ACC112 (cell line): ENCODE results near the gene CSMD2.

Experiments used
- H2AFZ ChIP-seq: fragments of 200-600 bp; sonication (generic); one replicate; pipeline ENCODE4 v1.6.0; 2017; ENCODE audit warnings: antibody characterized with exemption, low read length; ENCODE audit not compliant: unreplicated experiment
- H3K27ac ChIP-seq: fragments of 200-600 bp; sonication (generic); 2 replicates; pipeline ENCODE4 v1.5.1; 2014; ENCODE audit warnings: low read depth, mild to moderate bottlenecking, antibody characterized with exemption, low read length, moderate library complexity
- H3K27me3 ChIP-seq: fragments of 200-600 bp; sonication (generic); 2 replicates; pipeline ENCODE4 v1.6.1; 2014; ENCODE audit warnings: mild to moderate bottlenecking, antibody characterized with exemption, low read length, moderate library complexity, mixed read lengths; ENCODE audit not compliant: insufficient read depth
- H3K36me3 ChIP-seq: fragments of 200-600 bp; sonication (generic); 2 replicates; pipeline ENCODE4 v1.6.1; 2016; ENCODE audit warnings: mild to moderate bottlenecking, antibody characterized with exemption, low read length, moderate library complexity, mixed read lengths; ENCODE audit not compliant: insufficient read depth
- H3K4me1 ChIP-seq: fragments of 200-600 bp; sonication (generic); one replicate; pipeline ENCODE4 v1.6.1; 2016; ENCODE audit warnings: low read length, mixed read lengths; ENCODE audit not compliant: insufficient read depth, unreplicated experiment, control insufficient read depth
- H3K4me3 ChIP-seq: fragments of 200-600 bp; sonication (generic); 2 replicates; pipeline ENCODE4 v1.5.1; 2014; ENCODE audit warnings: mild to moderate bottlenecking, low read depth, low read length
- H3K79me2 ChIP-seq: fragments of 200-600 bp; sonication (generic); one replicate; pipeline ENCODE4 v1.6.0; 2016; ENCODE audit warnings: low read length; ENCODE audit not compliant: control insufficient read depth, unreplicated experiment, insufficient read depth

The CSMD2 gene

DNA sequence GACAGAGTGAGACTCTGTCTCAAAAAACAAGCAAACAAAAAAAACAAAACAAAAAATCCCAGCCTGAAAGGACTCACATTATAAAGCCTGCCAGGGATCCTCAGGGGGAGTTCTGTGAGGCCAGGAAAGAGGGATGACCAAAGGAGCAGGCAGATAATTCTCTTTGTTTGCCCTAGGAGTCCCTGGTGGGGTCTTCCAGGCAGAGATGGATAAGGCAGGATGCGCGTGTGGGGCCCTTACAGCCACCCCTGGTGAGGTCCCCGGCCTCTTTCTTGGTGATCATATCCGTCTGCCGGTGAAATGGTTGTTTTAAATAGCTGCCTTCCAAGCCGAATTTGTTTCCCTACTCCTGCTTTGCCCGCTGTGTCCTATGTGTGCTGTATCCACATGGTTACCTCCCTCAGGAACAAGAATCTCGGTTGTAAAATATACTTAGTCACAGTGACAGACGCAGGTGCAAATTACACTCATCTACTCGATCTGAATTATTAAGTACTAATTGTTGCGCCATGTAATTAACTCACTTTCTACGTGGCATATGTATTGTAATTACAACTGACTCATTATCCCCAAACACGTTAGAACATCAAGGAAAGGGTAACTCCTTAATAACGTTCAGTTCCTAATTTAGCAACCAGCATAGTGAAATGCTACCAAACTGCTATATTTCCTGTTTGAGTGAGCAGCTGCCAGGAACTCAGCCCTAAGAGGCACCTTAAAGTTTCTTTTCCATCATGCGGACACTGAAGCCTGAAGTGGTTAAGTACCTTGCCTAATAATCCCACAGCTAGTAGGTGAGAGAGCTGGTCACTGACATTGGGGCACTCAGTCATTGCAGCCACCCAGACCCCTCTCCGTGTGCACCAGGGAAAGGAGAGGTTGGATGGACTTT is 586.2 kb downstream of the CSMD2 start:
- Histone ChIP-seq H3K27ac (no peak overlapping the region), H3K4me3 (no peak overlapping the region), H2AFZ (no peak overlapping the region), H3K79me2 (no peaks in the 10 kb centered on the region), H3K27me3 (peaks cover 21% of the 10 kb centered on the region), H3K36me3 (no peaks in the 10 kb centered on the region), H3K4me1 (no peaks in the 10 kb centered on the region)

DNA sequence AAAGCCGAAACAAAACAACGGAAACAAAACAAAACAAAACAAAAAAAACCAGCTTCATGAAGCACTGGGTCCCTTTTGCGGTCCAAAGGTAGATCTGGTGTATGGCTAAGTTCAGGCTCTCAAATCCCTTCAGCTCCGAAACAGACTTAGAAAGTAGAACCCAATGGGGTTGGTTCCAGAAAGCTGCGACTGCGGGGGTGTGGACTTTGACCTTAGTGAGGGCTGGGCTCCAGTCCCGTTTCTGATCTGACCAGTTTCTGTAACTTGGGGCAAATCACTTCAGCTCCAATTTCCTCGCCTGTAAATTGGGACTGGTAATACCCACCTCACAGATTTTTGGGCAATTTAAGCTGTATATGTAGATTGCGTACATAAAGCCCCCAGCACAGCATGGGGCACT is 587.4 kb downstream of the CSMD2 start:
- H2AFZ ChIP-seq: no peak overlapping the region
- no peak overlapping the region for H3K27ac ChIP-seq
- no peaks in the 10 kb centered on the region for H3K79me2 ChIP-seq
- no peaks in the 10 kb centered on the region for H3K36me3 ChIP-seq
- H3K27me3 ChIP-seq: peaks cover 15% of the 10 kb centered on the region
- no peaks in the 10 kb centered on the region for H3K4me1 ChIP-seq
- H3K4me3 ChIP-seq: no peak overlapping the region

DNA sequence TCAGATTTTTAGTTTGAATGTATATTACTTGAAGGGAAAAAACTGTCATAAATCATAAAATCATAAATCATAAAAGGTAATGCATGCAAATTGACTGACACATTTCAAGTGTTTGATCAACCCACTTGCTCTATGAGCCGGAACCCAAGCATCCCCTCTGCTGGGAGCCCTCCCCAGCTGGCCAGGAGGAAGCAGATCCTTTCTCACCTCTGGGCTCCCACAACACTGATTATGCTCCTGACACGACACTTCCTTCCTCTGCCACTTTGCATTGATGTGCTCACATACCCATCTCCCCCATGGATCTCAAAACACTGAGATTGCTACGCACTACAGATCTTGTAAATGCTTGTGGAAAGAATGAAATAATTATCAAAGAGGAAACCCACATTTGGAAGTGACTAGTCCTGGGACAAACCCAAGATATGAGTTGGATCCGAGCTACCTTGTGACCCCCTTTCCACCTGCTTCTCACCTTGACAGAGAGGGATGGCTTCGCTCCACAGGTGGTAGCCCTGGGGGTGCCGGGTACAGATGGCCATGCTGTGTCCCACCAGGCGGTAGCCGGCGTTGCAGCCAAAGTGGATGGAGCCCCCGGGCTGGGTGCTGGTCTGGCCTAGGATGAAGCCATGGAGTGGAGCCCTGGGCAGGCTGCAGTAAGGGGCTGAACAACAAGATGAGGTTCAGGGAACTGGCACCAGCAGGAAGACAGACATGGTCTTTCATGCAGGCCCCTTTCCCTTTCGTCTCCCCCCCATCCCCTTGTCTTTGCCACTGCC is 588.0 kb downstream of the CSMD2 start:
- Histone ChIP-seq H3K36me3 (no peaks in the 10 kb centered on the region), H3K79me2 (no peaks in the 10 kb centered on the region), H3K4me1 (no peaks in the 10 kb centered on the region), H3K27me3 (peaks cover 15% of the 10 kb centered on the region), H3K27ac (no peak overlapping the region), H2AFZ (no peak overlapping the region), H3K4me3 (no peak overlapping the region)

DNA sequence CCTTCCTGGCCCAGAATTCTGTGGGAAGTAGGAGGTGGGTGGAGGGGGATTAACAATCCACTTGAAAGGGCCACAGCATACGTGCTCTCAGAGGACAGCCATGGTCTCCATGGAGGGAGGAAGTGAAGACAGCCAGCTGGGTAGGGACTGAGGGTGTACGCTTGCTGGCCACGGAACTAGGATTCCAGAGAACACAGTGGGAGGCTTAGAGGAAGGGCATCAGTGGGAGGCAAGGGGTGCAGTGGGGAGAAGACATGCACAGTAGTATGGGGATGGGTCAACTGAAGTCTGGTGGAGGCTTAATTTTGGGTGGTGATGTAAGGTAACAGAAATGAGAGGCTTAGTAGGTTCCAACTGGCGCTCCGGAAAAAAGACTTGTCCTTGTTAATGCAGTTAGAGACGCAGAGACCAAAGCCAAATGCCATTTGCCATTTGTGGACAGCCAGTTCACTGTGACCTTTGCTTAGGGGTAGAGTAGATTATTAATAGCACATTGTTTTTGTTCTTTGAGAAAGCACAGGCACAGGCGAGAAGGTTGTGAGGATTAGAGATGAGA is 589.6 kb downstream of the CSMD2 start:
- H3K36me3 ChIP-seq: no peaks in the 10 kb centered on the region
- H3K4me1 ChIP-seq: no peaks in the 10 kb centered on the region
- H2AFZ ChIP-seq: no peak overlapping the region
- H3K79me2 ChIP-seq: no peaks in the 10 kb centered on the region
- H3K27ac ChIP-seq: no peak overlapping the region
- peaks cover 15% of the 10 kb centered on the region for H3K27me3 ChIP-seq
- H3K4me3 ChIP-seq: no peak overlapping the region

DNA sequence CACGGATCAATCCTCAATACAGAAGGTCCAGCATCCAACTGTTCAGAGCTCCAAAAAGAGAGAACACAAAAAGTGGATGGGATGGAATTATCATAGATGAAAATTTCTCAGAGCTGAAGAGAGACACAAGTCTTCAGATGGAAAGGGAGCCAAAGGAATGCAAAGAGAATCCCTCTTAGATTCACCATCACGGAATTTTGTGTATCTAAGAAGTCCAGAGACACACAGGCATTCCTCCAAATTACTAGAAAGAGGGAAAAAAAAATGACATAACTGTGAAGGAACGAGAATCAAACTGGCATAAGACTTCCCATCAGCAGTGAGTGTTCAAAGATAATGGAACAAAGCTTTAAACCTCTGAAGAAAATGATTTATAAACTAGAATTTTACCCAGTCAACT is 591.4 kb downstream of the CSMD2 start:
- Histone ChIP-seq H2AFZ (no peak overlapping the region), H3K4me1 (no peaks in the 10 kb centered on the region), H3K27ac (no peak overlapping the region), H3K36me3 (no peaks in the 10 kb centered on the region), H3K4me3 (no peak overlapping the region), H3K27me3 (peaks cover 15% of the 10 kb centered on the region), H3K79me2 (no peaks in the 10 kb centered on the region)

DNA sequence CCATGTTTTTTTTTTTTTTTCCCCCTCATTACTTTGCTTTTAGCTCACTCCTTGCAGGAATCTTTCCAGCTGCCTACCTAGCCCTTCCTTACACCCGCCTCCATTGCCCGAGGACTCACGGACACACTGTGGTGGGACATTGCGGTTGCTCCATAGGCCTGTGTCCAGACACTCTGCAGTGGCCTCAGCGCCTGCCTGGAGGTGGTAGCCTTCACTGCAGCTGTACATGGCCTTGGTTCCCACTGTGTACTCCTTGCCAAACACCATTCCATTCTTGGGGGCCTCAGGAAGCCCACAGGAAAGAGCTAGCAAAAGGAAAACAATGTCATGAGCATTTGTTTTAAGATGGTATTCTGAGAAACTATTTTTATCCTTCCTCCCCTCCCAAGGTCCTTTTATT is 592.6 kb downstream of the CSMD2 start:
- H2AFZ ChIP-seq: no peak overlapping the region
- H3K27me3 ChIP-seq: peaks cover 7% of the 10 kb centered on the region; the same call in 1 of the 2 replicates
- H3K4me3 ChIP-seq: no peak overlapping the region
- H3K27ac ChIP-seq: no peak overlapping the region
- no peaks in the 10 kb centered on the region for H3K4me1 ChIP-seq
- no peaks in the 10 kb centered on the region for H3K79me2 ChIP-seq
- no peaks in the 10 kb centered on the region for H3K36me3 ChIP-seq

DNA sequence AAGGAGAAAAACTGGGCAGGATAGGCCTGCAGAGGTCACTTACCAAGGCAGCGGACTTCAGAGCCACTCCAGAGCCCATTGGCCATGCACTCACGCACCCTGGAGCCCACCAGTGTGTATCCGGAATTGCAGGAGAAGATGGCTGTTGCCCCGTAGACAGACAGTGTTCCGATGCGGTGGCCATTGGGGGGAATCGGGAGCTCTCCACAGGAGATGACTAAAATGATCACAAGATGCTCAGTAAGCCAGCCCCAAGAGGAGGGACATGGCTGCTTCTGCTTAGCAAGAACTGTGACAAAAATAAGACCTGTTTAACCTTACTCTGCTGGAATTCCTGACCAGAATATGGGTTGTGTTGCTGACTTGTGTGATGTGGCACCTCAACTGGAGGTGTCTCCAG is 595.7 kb downstream of the CSMD2 start:
- no peaks in the 10 kb centered on the region for H3K36me3 ChIP-seq
- H2AFZ ChIP-seq: no peak overlapping the region
- H3K79me2 ChIP-seq: no peaks in the 10 kb centered on the region
- no peaks in the 10 kb centered on the region for H3K27me3 ChIP-seq
- no peak overlapping the region for H3K27ac ChIP-seq
- H3K4me3 ChIP-seq: no peak overlapping the region
- H3K4me1 ChIP-seq: no peaks in the 10 kb centered on the region

DNA sequence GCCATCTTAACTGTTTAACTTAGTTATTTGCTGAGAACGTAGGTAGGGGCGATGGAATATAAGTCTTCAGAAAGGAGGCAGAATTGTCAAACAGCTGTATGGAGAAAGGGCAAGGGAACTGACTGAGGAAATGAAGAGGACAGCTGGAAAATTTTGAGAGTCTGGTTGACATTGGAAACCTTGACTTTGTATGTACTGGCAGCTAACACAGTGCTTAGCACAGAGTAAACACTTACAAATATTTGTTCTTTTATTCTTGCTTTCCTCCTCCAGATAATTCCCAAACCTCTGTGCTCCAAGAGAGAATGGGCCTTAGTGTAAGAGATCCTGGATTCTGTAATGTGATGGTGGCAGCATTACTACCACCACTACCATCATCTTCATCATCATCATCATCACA is 601.3 kb downstream of the CSMD2 start:
- Histone ChIP-seq H3K79me2 (no peaks in the 10 kb centered on the region), H3K4me3 (no peak overlapping the region), H2AFZ (no peak overlapping the region), H3K27ac (no peak overlapping the region), H3K27me3 (no peaks in the 10 kb centered on the region), H3K36me3 (no peaks in the 10 kb centered on the region), H3K4me1 (no peaks in the 10 kb centered on the region)

DNA sequence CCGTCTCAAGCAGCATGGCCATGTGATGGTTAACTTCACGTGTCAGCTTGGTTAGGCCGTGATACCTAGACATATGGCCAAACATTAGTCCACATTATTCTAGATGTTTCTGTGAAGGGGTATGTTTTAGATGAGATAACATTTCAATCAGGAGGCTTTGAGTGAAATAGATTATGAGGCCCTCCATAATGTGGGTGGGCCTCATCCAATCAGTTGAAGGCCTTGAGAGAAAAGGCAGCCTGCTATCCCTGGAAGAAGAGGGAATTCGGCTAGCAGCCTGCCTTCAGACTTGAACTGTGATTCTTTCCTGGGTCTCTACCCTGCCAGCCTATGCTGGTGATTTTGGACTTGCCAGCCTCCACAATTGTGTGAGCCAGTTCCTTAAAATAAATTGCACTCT is 602.5 kb downstream of the CSMD2 start:
- Histone ChIP-seq H3K27ac (no peak overlapping the region), H3K36me3 (no peaks in the 10 kb centered on the region), H3K79me2 (no peaks in the 10 kb centered on the region), H2AFZ (no peak overlapping the region), H3K4me3 (no peak overlapping the region), H3K27me3 (peaks cover 4% of the 10 kb centered on the region; the same call in 1 of the 2 replicates), H3K4me1 (no peaks in the 10 kb centered on the region)

DNA sequence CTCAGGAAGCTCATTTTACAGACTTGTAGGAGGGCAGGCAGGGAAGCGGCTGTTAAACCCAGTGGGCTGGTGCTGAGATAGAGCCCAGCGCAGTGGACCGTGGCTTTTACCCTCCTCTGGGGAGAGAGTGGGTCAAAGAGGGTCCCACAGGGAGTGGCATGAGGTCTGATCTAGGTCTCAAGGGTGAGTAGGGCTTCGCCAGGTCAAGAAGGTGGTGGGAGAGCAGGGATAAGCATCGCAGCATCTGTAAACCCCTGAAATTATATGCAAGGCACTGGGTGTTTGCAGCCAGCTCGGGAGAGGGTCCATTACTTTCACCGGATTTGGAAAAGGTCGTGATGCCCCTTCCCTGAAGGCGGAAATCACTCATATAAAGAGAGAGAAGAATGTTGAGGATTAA is 603.5 kb downstream of the CSMD2 start:
- no peaks in the 10 kb centered on the region for H3K79me2 ChIP-seq
- peaks cover 4% of the 10 kb centered on the region; the same call in 1 of the 2 replicates for H3K27me3 ChIP-seq
- H2AFZ ChIP-seq: no peak overlapping the region
- H3K27ac ChIP-seq: no peak overlapping the region
- no peaks in the 10 kb centered on the region for H3K36me3 ChIP-seq
- no peak overlapping the region for H3K4me3 ChIP-seq
- H3K4me1 ChIP-seq: no peaks in the 10 kb centered on the region
